Left lung (tissue), 10 donors: ENCODE measurements around the gene MRPS10. TPM values are rescaled to one million over a fixed set of nuclear protein-coding genes. Genes with fewer than 3 reads are reported as not detected.
"Not testable (repeated sequence)": the region's sequence is repeated elsewhere in the genome, so short reads cannot be mapped to it uniquely, and the experiment has no call there.

ENCODE experiments used
- ATAC-seq: fragments of 200-7000 bp; cut with Tn5 transposase; one replicate; pipeline ENCODE4 v1.9.1; 2020; ENCODE audit warnings: moderate library complexity
- DNase-seq, 4 donors: peaks; one replicate each; pipeline ENCODE4 v3.0.0-alpha.2; 2013 to 2020
- H3K27ac ChIP-seq, 2 donors: fragments of 200-600 bp; sonication (generic) in 1 of 2; one replicate each; pipeline versions ENCODE4 v1.5.0 to v1.8.0; 2020 to 2021
- H3K27me3 ChIP-seq, 2 donors: fragments of 200-600 bp; sonication (generic) in 1 of 2; one replicate each; pipeline versions ENCODE4 v1.5.0 to v1.8.0; 2020 to 2021
- H3K36me3 ChIP-seq, 2 donors: fragments of 200-600 bp; sonication (generic) in 1 of 2; one replicate each; pipeline versions ENCODE4 v1.5.0 to v1.8.0; 2020 to 2021
- H3K4me1 ChIP-seq, 2 donors: fragments of 200-600 bp; one replicate each; pipeline ENCODE4 v1.8.0; 2021
- H3K4me3 ChIP-seq, 2 donors: fragments of 200-600 bp; sonication (generic) in 1 of 2; one replicate each; pipeline versions ENCODE4 v1.5.0 to v1.8.0; 2020 to 2021; ENCODE audit warnings: mild to moderate bottlenecking in 1 of 2
- H3K9me3 ChIP-seq, 2 donors: fragments of 200-600 bp; sonication (generic) in 1 of 2; one replicate each; pipeline versions ENCODE4 v1.5.0 to v1.8.0; 2020 to 2021
- intact Hi-C, 2 donors: fragments of 100-400 bp; cut with DNase I; formaldehyde crosslinking; loops; one replicate each; pipeline versions ENCODE4 v1.11.2 to v1.14.2; 2022
- polyA plus RNA-seq, 6 donors: library from polyadenylated mRNA; unstranded; fragments of 120-200 nt; gene quantifications; one replicate each; pipeline ENCODE4 v1.2.1, GENCODE V29; 2013; ENCODE audit not compliant: insufficient read length in 6 of 6
- total RNA-seq, 2 donors: library from RNA; stranded (reverse); fragmentation: NEBNext Ultra II Directional; extraction: Animal tissue kit (Norgen Biotek cat#: 25700); gene quantifications; one replicate each; pipeline ENCODE4 v1.2.1, GENCODE V29; 2021
- TF ChIP-seq, protein P1 (sequence below), 2 donors: fragments of 200-600 bp; sonication (generic) in 1 of 2; IDR thresholded peaks; one replicate each; pipeline versions ENCODE4 v1.5.0 to v1.8.0; 2021; ENCODE audit warnings: antibody characterized with exemption in 2 of 2
- donor health status: DM: no; HTN: yes; CAD: no.
- donor health status: DM: no; HTN: no; CAD: no.

The MRPS10 gene
- total and polyA plus RNA-seq, 8 donors = 24.5 to 36.0 (median 30.4) TPM

DNA sequence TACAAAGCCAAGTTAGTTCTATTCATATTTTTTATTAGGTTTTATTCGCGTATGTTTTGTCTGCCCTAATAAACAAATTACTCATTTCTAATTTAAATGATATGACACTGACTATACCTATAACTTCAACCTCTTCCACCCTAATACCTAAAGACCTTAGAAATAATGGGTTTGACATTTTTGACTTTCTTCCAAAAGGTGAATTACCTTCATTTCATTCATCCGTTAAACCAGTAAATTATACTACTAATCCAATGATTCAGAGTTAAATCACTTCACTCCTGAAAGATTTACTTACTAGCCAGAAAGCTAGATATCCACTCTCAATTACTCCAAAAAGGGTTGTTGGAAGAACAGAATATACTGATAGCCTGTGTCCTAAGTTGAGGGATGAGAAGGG, 5.2 kb downstream of the MRPS10 start:
- H3K4me1 ChIP-seq = peaks cover 4 to 23% of the 10 kb centered on the region in 2 donors
- no peaks in the 10 kb centered on the region for H3K27me3 ChIP-seq
- ATAC-seq (no peak), DNase-seq (no peak)
- H3K36me3 ChIP-seq = peaks cover 0 to 60% of the 10 kb centered on the region in 2 donors
- no peak overlapping the region for H3K4me3 ChIP-seq
- intact Hi-C loops = loop anchor here in 1 of 2 donors (10.0 kb wide), 1 partner anchor 138 kb away; no protein-coding TSS in a partner anchor
- no peaks in the 10 kb centered on the region for H3K9me3 ChIP-seq
- H3K27ac ChIP-seq = no peak overlapping the region
- TF ChIP-seq, protein P1, sequence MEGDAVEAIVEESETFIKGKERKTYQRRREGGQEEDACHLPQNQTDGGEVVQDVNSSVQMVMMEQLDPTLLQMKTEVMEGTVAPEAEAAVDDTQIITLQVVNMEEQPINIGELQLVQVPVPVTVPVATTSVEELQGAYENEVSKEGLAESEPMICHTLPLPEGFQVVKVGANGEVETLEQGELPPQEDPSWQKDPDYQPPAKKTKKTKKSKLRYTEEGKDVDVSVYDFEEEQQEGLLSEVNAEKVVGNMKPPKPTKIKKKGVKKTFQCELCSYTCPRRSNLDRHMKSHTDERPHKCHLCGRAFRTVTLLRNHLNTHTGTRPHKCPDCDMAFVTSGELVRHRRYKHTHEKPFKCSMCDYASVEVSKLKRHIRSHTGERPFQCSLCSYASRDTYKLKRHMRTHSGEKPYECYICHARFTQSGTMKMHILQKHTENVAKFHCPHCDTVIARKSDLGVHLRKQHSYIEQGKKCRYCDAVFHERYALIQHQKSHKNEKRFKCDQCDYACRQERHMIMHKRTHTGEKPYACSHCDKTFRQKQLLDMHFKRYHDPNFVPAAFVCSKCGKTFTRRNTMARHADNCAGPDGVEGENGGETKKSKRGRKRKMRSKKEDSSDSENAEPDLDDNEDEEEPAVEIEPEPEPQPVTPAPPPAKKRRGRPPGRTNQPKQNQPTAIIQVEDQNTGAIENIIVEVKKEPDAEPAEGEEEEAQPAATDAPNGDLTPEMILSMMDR (IDR thresholded peaks at IDR 0.05) = no peak

DNA sequence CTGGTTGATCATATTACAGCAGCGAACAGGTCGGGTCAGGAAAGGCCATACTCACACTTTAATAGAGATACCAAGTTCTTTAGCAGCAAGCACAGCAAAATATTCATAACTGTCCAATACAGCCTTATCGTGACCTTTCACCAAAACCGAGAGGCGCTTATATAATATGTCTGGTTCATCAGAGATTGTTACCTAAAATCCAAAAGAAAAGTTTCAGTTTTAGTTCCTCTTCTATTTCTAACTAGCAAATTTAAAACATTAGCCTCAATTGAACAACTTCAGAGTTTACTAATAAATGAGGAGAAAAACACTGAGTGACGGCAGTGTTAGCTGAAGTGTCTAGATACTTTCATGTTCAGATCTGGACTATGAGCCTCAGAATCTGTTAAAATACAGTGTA, 5.9 kb downstream of the MRPS10 start:
- Histone ChIP-seq H3K27me3 (no peaks in the 10 kb centered on the region), H3K27ac (no peak overlapping the region), H3K4me1 (peaks cover under 1 to 16% of the 10 kb centered on the region in 2 donors), H3K4me3 (no peak overlapping the region), H3K9me3 (no peaks in the 10 kb centered on the region), H3K36me3 (peaks cover 0 to 68% of the 10 kb centered on the region in 2 donors)
- ATAC-seq (no peak), DNase-seq (no peak)
- intact Hi-C loops = loop anchor here in 1 of 2 donors (10.0 kb wide), 1 partner anchor 137 kb away; no protein-coding TSS in a partner anchor
- TF ChIP-seq, protein P1 (IDR thresholded peaks at IDR 0.05) = no peak

DNA sequence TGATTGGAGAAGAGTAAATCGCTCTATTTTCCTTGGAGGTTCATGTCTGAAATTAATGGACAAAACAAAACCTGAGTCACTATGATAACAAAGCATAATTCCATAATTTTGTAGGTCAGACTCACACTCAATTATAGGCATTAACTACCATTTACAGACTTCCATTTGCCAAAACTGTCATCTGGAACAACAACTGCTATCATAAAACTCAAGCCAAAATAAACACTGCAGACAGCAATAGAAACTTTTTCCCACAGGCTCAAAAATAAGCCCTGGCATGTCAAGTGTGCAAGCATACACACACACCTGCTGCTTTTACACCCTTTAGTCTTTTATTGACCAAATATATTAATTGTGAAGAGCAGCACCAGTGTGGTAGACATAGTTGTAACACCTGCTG, 7.1 kb downstream of the MRPS10 start:
- Histone ChIP-seq H3K4me3 (no peak overlapping the region), H3K9me3 (no peaks in the 10 kb centered on the region), H3K36me3 (peaks cover 0 to 78% of the 10 kb centered on the region in 2 donors), H3K27ac (no peak overlapping the region), H3K27me3 (no peaks in the 10 kb centered on the region), H3K4me1 (peaks cover 0 to 9% of the 10 kb centered on the region in 2 donors)
- no peak for DNase-seq
- ATAC-seq = no peak
- TF ChIP-seq, protein P1 (IDR thresholded peaks at IDR 0.05) = no peak
- intact Hi-C loops = loop anchor here in 1 of 2 donors (10.0 kb wide), 1 partner anchor 136 kb away; no protein-coding TSS in a partner anchor

DNA sequence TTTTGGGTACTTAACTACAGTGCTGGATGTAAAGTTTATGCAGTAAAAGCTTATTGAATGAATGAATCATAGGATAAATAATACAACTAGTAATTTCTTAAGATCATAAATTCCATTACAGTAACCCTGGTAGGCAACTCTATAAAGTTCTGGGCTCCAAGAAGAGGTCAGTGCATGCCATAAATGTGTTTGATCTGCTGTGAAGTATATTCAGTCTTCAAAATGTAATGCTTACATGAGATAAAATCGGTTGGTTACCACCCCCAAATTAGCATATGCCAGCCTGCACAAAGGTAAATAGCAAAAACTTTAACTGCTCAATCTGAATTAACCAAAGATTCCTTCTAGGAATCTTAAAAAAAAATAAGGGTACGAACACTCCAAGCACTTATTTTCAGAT, 10.1 kb downstream of the MRPS10 start:
- ATAC-seq, DNase-seq, intact Hi-C loops, H3K27ac ChIP-seq, H3K4me3 ChIP-seq, H3K27me3 ChIP-seq, H3K9me3 ChIP-seq, H3K4me1 ChIP-seq: not testable (repeated sequence)
- peaks cover 0 to 86% of the 10 kb centered on the region in 2 donors for H3K36me3 ChIP-seq

DNA sequence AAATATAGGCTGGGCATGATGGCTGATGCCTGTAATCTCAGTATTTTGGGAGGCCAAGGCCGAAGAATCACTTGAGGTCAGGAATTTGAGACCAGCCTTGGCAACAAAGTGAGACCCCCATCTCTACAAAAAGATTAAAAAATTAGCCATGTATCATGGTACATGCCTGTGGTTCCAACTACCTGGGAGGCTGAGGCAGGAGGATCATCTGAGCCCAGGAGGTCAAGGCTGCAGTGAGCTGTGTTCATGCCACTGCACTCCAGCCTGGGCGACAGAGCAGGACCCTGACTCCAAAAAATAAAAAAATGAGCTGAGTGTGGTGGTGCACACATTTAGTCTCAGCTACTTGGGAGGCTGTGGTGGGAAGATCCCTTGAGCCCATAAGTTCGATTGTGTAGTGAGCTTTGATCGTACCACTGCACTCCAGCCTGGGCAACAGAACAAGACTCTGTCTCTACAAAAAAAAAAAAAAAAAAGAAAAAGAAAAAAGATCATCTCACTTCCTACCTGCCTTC, 12.8 kb downstream of the MRPS10 start:
- Histone ChIP-seq H3K9me3 (no peaks in the 10 kb centered on the region), H3K4me1 (no peaks in the 10 kb centered on the region), H3K27ac (no peak overlapping the region), H3K27me3 (no peaks in the 10 kb centered on the region), H3K36me3 (peaks cover 0 to 62% of the 10 kb centered on the region in 2 donors), H3K4me3 (no peak overlapping the region)
- DNase-seq (no peak), ATAC-seq (no peak)
- intact Hi-C loops = no loop called here
- TF ChIP-seq, protein P1 (IDR thresholded peaks at IDR 0.05) = no peak

DNA sequence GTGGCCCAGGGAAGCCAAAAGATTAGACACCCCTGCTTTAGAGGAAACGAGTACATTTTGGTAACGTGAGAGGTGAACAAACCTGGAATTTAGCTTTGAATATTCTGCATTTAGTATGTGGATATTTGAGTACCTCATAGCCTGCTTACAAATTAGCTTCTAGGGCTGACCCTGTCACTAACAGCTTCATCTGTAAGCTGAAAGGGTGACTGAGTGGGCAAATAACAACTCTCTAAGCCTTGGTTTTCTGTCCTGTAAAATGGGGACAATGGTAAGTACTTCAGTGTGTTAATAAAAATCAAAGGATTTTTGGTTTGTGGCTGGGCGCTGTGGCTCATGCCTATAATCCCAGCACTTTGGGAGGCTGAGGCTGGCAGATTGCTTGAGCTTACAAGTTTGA, 14.5 kb downstream of the MRPS10 start:
- H3K4me3 ChIP-seq = no peak overlapping the region
- H3K4me1 ChIP-seq = no peaks in the 10 kb centered on the region
- no peak overlapping the region for H3K27ac ChIP-seq
- H3K36me3 ChIP-seq = peaks cover 0 to 46% of the 10 kb centered on the region in 2 donors
- ATAC-seq (no peak), DNase-seq (no peak)
- intact Hi-C loops = no loop called here
- no peaks in the 10 kb centered on the region for H3K9me3 ChIP-seq
- TF ChIP-seq, protein P1 (IDR thresholded peaks at IDR 0.05) = no peak
- H3K27me3 ChIP-seq = no peaks in the 10 kb centered on the region

DNA sequence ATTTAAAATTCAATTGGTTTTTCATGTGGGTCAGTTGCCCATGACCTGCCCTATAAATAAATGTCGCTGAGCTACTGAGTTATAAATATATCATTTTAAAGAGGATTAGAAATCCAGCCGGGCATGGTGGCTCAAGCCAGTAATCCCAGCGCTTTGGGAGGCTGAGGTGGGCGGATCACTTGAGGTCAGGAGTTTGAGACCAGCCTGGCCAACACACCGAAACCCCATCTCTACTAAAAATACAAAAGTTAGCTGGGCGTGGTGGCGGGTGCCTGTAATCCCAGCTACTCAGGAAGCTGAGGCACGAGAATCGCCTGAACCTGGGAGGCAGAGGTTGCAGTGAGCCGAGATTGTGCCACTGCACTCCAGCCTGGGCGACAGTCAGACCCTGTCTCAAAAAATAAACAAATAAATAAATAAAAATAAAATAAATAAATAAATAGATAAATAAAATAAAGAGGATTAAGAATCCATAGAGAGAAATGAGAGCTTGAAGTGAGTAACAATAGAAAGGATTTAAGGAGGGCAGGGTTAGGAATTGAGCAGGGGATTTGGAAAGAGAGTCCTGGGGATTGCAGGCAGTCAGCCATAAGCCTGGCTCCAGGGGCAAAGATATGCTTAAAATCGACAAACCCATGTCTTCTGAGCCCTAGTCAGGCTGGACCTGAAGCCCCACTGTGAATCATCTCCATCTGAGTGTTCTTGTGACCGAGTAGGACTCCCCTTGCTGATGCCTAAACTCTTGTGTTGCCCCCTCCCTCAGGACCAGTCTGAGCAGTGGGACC, 15.3 kb downstream of the MRPS10 start:
- DNase-seq, H3K4me3 ChIP-seq, intact Hi-C loops, H3K27ac ChIP-seq, H3K9me3 ChIP-seq, H3K4me1 ChIP-seq, H3K27me3 ChIP-seq, ATAC-seq: not testable (repeated sequence)
- H3K36me3 ChIP-seq = peaks cover 0 to 37% of the 10 kb centered on the region in 2 donors
